CD4-positive, alpha-beta T cell treated with Interleukin-1 beta for 1 hour (primary cell): ENCODE measurements around the gene RMC1.
A peak's percentile ranks its signal among the peaks of the same experiment; 100 is the strongest.
"Not testable (repeated sequence)": the region's sequence is repeated elsewhere in the genome, so short reads cannot be mapped to it uniquely, and the experiment has no call there.

ENCODE experiments used
- DNase-seq, 2 donors: peaks; one replicate each; pipeline ENCODE4 v3.0.0-alpha.2; 2020 to 2022

Gene RMC1

GRCh38 chr18:23567671-23568070, 64.4 kb downstream of the RMC1 start:
- DNase-seq, result no peak

- DNase-seq, result no peak
These were observed 65.2 kb downstream of the RMC1 start for GRCh38 chr18:23568281-23569138.

- DNase-seq, result no peak
These were observed 66.2 kb downstream of the RMC1 start for GRCh38 chr18:23569299-23570063.

GRCh38 chr18:23570912-23571504, 67.7 kb downstream of the RMC1 start:
- peak; percentile 13 to 25 for DNase-seq

DNA sequence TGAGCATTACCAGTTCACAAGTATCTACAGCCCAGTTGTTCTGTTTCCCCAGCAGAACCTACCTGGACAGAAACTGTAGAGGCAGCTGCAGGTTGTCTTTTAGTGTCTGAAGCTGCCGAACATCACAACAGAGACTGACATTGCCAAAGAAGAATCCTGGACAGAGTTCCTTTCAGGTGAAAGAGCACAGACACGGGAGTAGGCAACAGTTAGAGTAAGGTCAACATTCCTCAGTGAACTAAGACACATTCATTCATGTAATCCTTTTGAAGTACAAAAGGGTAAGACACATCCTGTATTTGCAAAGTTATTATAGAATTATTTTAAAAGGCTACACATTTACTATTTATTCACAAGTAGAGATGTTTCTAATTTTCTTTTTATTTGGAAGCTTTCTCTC, 68.7 kb downstream of the RMC1 start:
- no peak for DNase-seq

DNA sequence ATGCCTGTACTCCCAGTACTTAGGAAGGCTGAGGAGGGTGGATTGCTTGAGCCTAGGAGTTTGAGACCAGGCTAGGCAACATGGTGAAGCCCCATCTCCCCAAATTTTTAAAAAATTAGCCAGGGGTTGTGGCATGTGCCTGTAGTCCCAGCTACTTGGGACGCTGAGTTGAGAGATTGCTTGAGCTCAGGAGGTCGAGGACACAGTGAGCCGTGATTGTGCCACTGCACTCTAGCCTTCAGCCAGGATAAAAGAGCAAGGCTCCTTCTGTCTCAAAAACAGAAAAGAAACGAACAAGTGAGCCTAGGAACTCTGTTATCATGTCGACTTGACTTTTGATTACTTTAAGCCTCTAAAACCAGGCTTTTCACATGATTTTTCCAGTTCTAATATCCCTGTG, 69.3 kb downstream of the RMC1 start:
- no peak for DNase-seq

GRCh38 chr18:23573020-23573419, 69.7 kb downstream of the RMC1 start:
- DNase-seq, result no peak

- peak; percentile 38 to 42 for DNase-seq
These were observed 70.5 kb downstream of the RMC1 start for GRCh38 chr18:23573626-23574431.

DNA sequence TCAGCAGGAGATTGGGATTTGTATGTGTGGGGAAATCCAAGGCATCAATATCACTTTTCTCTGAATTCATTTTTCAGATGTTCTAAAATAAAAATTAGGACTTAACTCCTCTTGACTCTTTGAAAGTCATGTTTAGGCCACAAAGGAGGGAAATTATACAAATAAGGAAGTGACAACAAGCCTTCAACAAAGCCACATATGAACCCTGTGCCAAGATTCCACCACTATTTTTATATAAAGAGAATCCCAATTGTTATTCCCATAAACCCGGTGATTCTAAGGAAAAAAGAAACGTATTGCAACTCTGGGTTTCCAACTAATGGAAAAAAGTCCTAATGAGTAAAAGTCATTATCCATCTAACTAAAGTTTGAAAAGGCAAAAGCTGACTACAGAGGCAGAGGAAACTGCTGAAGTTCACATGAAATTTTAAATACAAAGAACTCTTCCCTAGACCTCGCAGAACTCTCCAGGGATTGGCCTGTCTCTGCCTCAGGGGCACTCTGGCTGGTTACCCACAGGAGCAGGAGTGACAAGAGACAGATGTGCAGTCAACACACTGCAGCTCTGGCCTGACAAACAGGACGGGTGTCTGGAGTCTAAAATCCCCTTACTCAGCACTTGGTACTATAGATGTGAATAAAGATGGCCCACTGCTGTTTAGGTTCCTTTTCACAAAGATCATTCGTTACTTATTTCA, 71.4 kb downstream of the RMC1 start:
- DNase-seq, result no peak

GRCh38 chr18:23575309-23575651, 72.0 kb downstream of the RMC1 start:
- DNase-seq, result no peak

DNA sequence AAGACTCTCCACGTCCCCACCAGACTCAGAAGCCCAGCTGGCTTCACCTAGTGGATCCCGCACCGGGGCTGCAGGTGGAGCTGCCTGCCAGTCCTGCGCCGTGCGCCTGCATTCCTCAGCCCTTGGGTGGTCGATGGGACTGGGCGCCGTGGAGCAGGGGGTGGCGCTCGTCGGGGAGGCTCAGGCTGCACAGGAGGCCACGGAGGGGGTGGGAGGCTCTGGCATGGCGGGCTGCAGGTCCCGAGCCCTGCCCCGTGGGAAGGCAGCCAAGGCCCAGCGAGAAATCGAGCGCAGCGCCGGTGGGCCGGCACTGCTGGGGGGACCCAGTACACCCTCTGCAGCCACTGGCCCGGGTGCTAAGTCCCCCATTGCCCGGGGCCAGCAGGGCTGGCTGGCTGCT, 74.2 kb downstream of the RMC1 start:
- DNase-seq, result not testable (repeated sequence)

DNA sequence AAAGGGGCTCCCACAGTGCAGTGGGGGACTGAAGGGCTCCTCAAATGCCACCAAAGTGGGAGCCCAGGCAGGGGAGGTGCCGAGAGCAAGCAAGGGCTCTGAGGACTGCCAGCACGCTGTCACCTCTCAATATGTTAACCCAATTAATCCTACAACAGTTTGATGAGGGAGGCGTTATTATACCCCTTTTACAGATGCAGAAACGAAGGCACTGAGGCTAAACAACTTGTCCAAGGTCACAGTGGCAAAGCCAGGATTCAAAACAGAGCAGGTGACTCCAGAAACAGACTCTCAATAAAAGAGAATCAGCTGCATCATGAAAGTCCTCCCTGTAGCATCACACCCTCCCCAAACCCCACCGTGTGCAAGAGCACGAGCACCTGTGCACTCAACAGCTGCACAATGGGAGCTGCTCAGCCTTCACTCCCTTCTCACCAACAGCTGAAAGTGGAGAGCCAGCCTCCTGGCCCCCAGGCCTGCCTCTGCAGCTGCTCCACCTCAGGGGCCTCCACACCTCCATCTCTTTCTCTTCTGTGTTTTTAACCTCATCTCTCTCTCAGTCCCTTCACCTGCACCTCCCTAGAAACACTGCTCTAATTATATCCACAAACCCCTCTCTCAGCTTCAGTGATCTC, 74.9 kb downstream of the RMC1 start:
- DNase-seq, result no peak

- no peak for DNase-seq
These were observed 75.8 kb downstream of the RMC1 start for GRCh38 chr18:23578891-23579653.

- DNase-seq, result no peak
These were observed 77.5 kb downstream of the RMC1 start for GRCh38 chr18:23580677-23581367.
